ENCODE data around the gene TDP1. TPM values are rescaled to one million over a fixed set of nuclear protein-coding genes. Genes with fewer than 3 reads are reported as not detected.

Gene TDP1
- total RNA-seq, 1 donor from 2014 or later: 63.4 TPM

GRCh38 chr14:89958966-89959365, 3.2 kb downstream of the TDP1 start:
- peaks cover 40% of the 10 kb centered on the region for H4K20me1 ChIP-seq (ENCODE audit: low read depth)
- Mint-ChIP-seq H3K4me3 (no peak overlapping the region), H3K27ac (no peak overlapping the region), H3K27me3 (ENCODE audit: insufficient read depth, low read depth) (no peaks in the 10 kb centered on the region), H3K9me3 (no peaks in the 10 kb centered on the region), H3K36me3 (peaks cover 14% of the 10 kb centered on the region), H3K4me1 (peaks cover 33% of the 10 kb centered on the region)
- H3K27me3 ChIP-seq: no peaks in the 10 kb centered on the region
- no peak overlapping the region for H3K27ac ChIP-seq
- H3K4me1 ChIP-seq: peaks cover 18% of the 10 kb centered on the region
- no peak overlapping the region for H3K4me2 ChIP-seq
- peaks cover 65% of the 10 kb centered on the region for H3K79me2 ChIP-seq (ENCODE audit: low read depth)
- H3K4me3 ChIP-seq: no peak overlapping the region
- H2AFZ ChIP-seq (replicated peaks): no peak overlapping the region
- TF ChIP-seq EZH2phosphoT487 (IDR thresholded peaks at IDR 0.05) (no peak), CTCF (IDR thresholded peaks at IDR 0.05) (no peak), EZH2 (IDR thresholded peaks at IDR 0.05) (no peak)
- no peak overlapping the region for H3K9ac ChIP-seq
- peaks cover 6% of the 10 kb centered on the region for H3F3A ChIP-seq (ENCODE audit: low read depth)
- no peak for DNase-seq (ENCODE audit: low spot score)
- no peaks in the 10 kb centered on the region for H3K36me3 ChIP-seq
- no peaks in the 10 kb centered on the region for H3K9me3 ChIP-seq (ENCODE audit: low read depth)

- Histone ChIP-seq H3K27me3 (no peaks in the 10 kb centered on the region), H4K20me1 (ENCODE audit: low read depth) (peaks cover 40% of the 10 kb centered on the region), H3K9me3 (ENCODE audit: low read depth) (no peaks in the 10 kb centered on the region), H3K27ac (no peak overlapping the region), H2AFZ (replicated peaks) (no peak overlapping the region), H3K36me3 (no peaks in the 10 kb centered on the region), H3F3A (ENCODE audit: low read depth) (no peaks in the 10 kb centered on the region), H3K4me1 (peaks cover 18% of the 10 kb centered on the region), H3K9ac (no peak overlapping the region), H3K79me2 (ENCODE audit: low read depth) (peaks cover 66% of the 10 kb centered on the region), H3K4me3 (no peak overlapping the region), H3K4me2 (no peak overlapping the region)
- peaks cover 28% of the 10 kb centered on the region for H3K4me1 Mint-ChIP-seq
- no peak for TF ChIP-seq EZH2 (IDR thresholded peaks at IDR 0.05)
- no peaks in the 10 kb centered on the region for H3K9me3 Mint-ChIP-seq
- no peak for DNase-seq (ENCODE audit: low spot score)
- H3K4me3 Mint-ChIP-seq: no peak overlapping the region
- H3K27ac Mint-ChIP-seq: no peak overlapping the region
- H3K27me3 Mint-ChIP-seq (ENCODE audit: insufficient read depth, low read depth): no peaks in the 10 kb centered on the region
- H3K36me3 Mint-ChIP-seq: peaks cover 17% of the 10 kb centered on the region
These were observed 4.2 kb downstream of the TDP1 start for GRCh38 chr14:89959853-89960445.

DNA sequence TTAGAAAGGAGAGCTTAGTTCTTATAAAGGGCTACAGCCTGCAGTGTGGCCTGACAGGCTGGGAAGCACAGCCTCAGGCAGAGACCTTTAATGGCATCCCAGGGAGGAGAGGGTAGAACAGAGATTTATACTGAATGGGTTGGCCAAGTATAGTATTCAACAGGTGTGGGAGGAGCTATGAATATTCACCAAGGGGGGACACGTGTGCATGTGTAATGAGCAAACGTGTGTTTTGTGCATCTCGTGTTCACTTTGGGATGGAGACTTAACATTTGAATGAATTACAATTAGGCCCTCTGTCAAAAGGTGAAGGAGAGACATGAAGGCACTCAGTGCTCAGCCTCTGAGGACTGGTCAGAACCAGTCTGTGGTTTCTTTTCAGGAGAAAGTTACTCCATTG, 5.2 kb downstream of the TDP1 start:
- Histone ChIP-seq H3F3A (ENCODE audit: low read depth) (no peaks in the 10 kb centered on the region), H3K9me3 (ENCODE audit: low read depth) (no peaks in the 10 kb centered on the region), H3K4me2 (no peak overlapping the region), H4K20me1 (ENCODE audit: low read depth) (peaks cover 40% of the 10 kb centered on the region), H3K4me1 (peaks cover 18% of the 10 kb centered on the region), H3K9ac (no peak overlapping the region), H3K27me3 (no peaks in the 10 kb centered on the region), H2AFZ (replicated peaks) (no peak overlapping the region), H3K27ac (no peak overlapping the region), H3K4me3 (no peak overlapping the region), H3K79me2 (ENCODE audit: low read depth) (peaks cover 66% of the 10 kb centered on the region), H3K36me3 (no peaks in the 10 kb centered on the region)
- Mint-ChIP-seq H3K27me3 (ENCODE audit: insufficient read depth, low read depth) (no peaks in the 10 kb centered on the region), H3K27ac (no peak overlapping the region), H3K36me3 (peaks cover 17% of the 10 kb centered on the region), H3K4me3 (no peak overlapping the region), H3K9me3 (no peaks in the 10 kb centered on the region), H3K4me1 (peaks cover 25% of the 10 kb centered on the region)
- TF ChIP-seq EZH2 (IDR thresholded peaks at IDR 0.05) (no peak), CTCF (IDR thresholded peaks at IDR 0.05) (no peak), EZH2phosphoT487 (IDR thresholded peaks at IDR 0.05) (no peak)
- no peak for DNase-seq (ENCODE audit: low spot score)

GRCh38 chr14:89963288-89963978, 7.7 kb downstream of the TDP1 start:
- Histone ChIP-seq H3K27ac (no peak overlapping the region), H3K4me2 (no peak overlapping the region), H3K36me3 (no peaks in the 10 kb centered on the region), H3K27me3 (no peaks in the 10 kb centered on the region), H3K9me3 (ENCODE audit: low read depth) (no peaks in the 10 kb centered on the region), H3F3A (ENCODE audit: low read depth) (no peaks in the 10 kb centered on the region), H3K9ac (no peak overlapping the region), H3K79me2 (ENCODE audit: low read depth) (peaks cover 41% of the 10 kb centered on the region), H4K20me1 (ENCODE audit: low read depth) (peaks cover 21% of the 10 kb centered on the region), H3K4me3 (no peak overlapping the region), H2AFZ (replicated peaks) (no peak overlapping the region), H3K4me1 (peaks cover 10% of the 10 kb centered on the region)
- H3K4me3 Mint-ChIP-seq: no peak overlapping the region
- no peaks in the 10 kb centered on the region for H3K27me3 Mint-ChIP-seq (ENCODE audit: insufficient read depth, low read depth)
- H3K27ac Mint-ChIP-seq: no peak overlapping the region
- peaks cover 8% of the 10 kb centered on the region for H3K4me1 Mint-ChIP-seq
- TF ChIP-seq EZH2phosphoT487 (IDR thresholded peaks at IDR 0.05): no peak
- no peak for TF ChIP-seq EZH2 (IDR thresholded peaks at IDR 0.05)
- TF ChIP-seq CTCF (IDR thresholded peaks at IDR 0.05): no peak
- peaks cover 24% of the 10 kb centered on the region for H3K36me3 Mint-ChIP-seq
- H3K9me3 Mint-ChIP-seq: no peaks in the 10 kb centered on the region
- DNase-seq (ENCODE audit: low spot score): no peak

All from neural progenitor cell (in vitro differentiated cells).